Rectal smooth muscle tissue (tissue), 1 donor: Measurements from ENCODE around the gene ENTPD8.
"Not testable (repeated sequence)": the region's sequence is repeated elsewhere in the genome, so short reads cannot be mapped to it uniquely, and the experiment has no call there.

Source experiments
- H3K27ac ChIP-seq: one replicate; pipeline ENCODE4 v1.7.0; 2013; ENCODE audit warnings: low read depth, low read length, inconsistent platforms
- H3K27me3 ChIP-seq: one replicate; pipeline ENCODE4 v1.7.0; 2013; ENCODE audit warnings: low read length; ENCODE audit not compliant: control insufficient read depth, insufficient read depth
- H3K36me3 ChIP-seq: one replicate; pipeline ENCODE4 v1.7.0; 2013; ENCODE audit warnings: low read length; ENCODE audit not compliant: control insufficient read depth, insufficient read depth
- H3K4me1 ChIP-seq: one replicate; pipeline ENCODE4 v1.7.0; 2013; ENCODE audit warnings: low read length; ENCODE audit not compliant: control insufficient read depth, insufficient read depth
- H3K4me3 ChIP-seq: one replicate; pipeline ENCODE4 v1.7.0; 2013; ENCODE audit warnings: low read length
- H3K9ac ChIP-seq: one replicate; pipeline ENCODE4 v1.7.0; 2013; ENCODE audit warnings: low read length

ENTPD8 gene

DNA sequence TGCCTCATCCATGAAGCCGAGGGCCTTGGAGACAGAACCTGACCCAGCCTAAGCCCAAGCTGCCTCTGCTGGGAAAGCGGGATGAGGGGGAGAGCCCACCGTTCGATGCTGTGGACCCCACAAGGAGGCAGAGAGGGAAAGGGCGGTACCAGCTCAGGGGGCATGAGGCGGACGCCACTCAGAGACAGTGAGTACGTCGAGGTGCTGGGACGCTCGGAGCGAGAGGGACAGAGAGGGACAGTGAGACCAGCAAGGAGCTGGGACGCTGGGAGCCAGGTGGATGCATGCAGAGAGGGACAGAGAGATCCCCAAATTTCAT is 51.8 kb downstream of the ENTPD8 start:
- no peak overlapping the region for H3K4me3 ChIP-seq
- H3K36me3 ChIP-seq: no peaks in the 10 kb centered on the region

DNA sequence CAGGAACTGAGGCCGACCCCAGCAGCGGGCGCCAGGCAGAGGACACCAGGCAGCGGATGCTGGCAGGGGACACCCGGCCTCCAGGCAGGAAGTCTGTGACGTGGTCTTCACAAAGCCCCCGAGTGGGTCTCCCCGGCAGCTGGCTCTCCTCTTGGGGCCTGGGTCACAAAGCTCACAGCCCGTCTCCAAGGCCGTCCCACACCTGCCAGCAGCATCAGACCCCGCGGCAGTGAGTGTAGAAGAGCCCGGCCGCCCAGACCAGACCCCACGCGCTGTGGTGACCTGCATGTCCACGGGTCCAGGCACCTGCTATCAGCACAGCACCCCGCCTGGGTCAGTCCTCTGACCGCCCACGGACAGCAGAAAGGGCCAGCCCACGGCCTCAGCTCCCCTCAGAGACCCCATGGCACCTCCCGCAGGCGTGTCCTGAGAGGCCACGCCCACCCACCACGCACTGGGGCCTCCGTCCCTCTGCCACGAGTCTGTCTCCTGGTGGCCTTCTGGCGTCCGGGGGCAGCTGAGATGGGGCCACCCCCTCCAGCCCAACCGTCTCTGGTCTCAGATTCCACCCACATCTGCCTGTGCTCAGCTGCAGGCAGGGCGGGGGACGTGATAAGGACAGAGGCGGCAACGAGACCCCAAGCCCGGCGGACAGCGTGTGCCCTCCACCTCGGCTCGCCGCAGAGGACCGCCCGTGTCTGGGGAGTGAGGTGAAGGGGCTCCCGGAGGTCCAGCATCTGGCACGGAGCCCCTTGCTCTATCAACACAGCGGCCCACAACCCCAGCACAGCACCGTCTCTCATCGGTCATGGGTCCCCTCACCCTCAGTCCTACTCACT is 52.3 kb downstream of the ENTPD8 start:
- H3K9ac ChIP-seq: no peak overlapping the region
- no peaks in the 10 kb centered on the region for H3K27me3 ChIP-seq
- H3K36me3 ChIP-seq: no peaks in the 10 kb centered on the region
- no peaks in the 10 kb centered on the region for H3K4me1 ChIP-seq
- no peak overlapping the region for H3K4me3 ChIP-seq
- H3K27ac ChIP-seq: no peak overlapping the region

More for the DNA sequence above, 51.8 kb downstream of the ENTPD8 start:
- no peak overlapping the region for H3K27ac ChIP-seq
- no peaks in the 10 kb centered on the region for H3K27me3 ChIP-seq
- no peak overlapping the region for H3K9ac ChIP-seq
- no peaks in the 10 kb centered on the region for H3K4me1 ChIP-seq

DNA sequence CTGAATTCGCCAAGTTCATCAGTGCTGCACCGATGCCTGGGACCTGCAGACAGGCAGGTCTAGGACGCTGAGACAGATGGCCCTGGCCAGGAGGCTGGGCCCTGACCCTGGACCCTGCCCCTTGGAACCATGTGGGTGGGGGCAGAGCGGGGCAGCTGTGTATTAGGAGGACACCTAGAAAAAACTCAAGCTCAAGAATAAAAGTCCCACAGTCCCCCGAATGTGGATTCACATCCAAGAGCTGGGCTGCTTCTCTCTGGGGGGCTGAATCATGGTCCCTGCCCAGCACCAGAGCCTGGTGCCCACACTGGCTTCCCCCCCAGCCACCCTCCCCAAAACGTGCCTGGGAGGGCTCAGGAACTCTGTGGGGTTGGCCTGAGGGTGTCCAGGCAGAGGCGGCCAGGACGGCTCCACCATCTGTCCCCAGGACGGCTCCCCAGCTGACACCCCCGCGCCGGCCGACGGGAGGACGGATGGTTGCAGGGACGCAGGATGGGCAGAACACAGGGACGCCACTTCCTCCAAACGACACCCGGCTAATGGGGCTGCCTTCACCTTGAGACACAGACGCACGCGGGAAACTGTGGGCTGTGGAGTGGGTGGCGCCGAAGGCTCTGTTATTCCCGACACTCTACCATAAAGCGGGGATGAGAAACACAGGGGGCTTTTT is 53.1 kb downstream of the ENTPD8 start:
- Histone ChIP-seq H3K27ac (no peak overlapping the region), H3K4me1 (no peaks in the 10 kb centered on the region), H3K36me3 (no peaks in the 10 kb centered on the region), H3K9ac (no peak overlapping the region), H3K27me3 (no peaks in the 10 kb centered on the region), H3K4me3 (no peak overlapping the region)

DNA sequence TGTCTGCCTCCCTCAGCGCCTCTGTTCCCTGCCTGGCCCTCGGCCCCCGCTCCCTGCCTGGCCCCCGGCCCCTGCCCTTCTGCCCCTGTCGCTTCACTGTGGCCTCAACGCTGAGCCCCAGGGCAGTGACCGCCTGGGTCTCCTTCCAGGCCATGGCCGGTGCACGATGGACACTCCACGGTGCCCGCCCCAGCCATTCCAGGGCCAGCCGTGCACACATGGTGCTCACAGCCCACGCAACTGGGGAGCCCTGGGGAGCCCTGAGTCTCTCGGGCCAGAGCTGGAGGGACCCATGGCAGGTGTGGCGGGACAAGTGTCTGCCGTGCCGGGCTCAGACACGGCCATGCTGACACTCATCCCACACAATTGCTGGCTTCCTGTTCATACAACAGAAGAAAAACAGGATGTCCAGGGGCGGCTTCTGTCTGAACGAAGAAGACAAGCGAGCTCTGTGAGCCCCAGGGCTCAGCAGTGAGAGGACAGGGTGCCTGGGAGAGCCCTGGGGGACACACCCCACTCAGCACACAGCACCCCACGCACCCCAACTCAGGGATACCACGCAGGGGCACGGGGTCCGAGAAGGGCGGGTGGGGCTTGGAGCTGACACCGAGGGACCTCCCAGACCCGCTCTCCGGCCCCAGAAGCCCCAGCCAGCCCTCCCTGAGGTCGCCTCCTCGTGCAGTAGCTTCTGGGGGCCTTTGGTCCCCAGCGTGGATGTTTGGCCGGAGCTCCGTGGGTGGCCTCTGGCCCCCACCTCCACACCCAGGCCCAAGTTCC is 53.9 kb downstream of the ENTPD8 start:
- no peaks in the 10 kb centered on the region for H3K4me1 ChIP-seq
- no peak overlapping the region for H3K4me3 ChIP-seq
- no peaks in the 10 kb centered on the region for H3K27me3 ChIP-seq
- H3K27ac ChIP-seq: no peak overlapping the region
- no peak overlapping the region for H3K9ac ChIP-seq
- no peaks in the 10 kb centered on the region for H3K36me3 ChIP-seq

DNA sequence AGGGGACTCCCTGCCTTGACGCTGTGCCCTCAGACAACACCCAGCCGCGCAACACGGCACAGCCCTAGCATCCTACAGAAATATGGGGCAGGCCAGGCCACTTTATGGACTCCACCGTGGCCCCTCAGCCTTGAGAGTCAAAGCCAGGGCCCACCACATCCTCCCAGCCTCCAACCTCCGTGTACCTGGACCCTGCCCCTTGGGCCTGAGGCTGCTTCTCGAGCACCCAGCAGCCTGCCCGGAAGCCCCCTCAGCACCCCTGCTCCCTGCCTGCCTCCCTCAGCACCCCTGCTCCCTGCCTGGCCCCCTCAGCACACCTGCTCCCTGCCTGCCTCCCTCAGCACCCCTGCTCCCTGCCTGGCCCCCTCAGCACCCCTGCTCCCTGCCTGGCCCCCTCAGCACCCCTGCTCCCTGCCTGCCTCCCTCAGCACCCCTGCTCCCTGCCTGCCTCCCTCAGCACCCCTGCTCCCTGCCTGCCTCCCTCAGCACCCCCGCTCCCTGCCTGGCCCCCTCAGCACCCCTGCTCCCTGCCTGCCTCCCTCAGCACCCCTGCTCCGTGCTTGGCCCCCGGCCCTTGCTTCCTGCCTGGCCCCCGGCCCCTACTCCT is 54.5 kb downstream of the ENTPD8 start:
- H3K27me3 ChIP-seq, H3K4me1 ChIP-seq, H3K27ac ChIP-seq, H3K36me3 ChIP-seq, H3K4me3 ChIP-seq, H3K9ac ChIP-seq: not testable (repeated sequence)

GRCh38 chr9:137385061-137385655 is 56.0 kb downstream of the ENTPD8 start:
- H3K9ac ChIP-seq: no peak overlapping the region
- no peaks in the 10 kb centered on the region for H3K36me3 ChIP-seq
- H3K27me3 ChIP-seq: no peaks in the 10 kb centered on the region
- no peaks in the 10 kb centered on the region for H3K4me1 ChIP-seq
- no peak overlapping the region for H3K4me3 ChIP-seq
- no peak overlapping the region for H3K27ac ChIP-seq
